ENCODE data around the gene C9orf43. TPM values are rescaled to one million over a fixed set of nuclear protein-coding genes. Genes with fewer than 3 reads are reported as not detected.

Gene C9orf43
- total RNA-seq, 4 donors from 2014 or later = 0.54 to 2.5 (median 1.7) TPM; not detected in 1

- peaks cover 0 to 25% of the 10 kb centered on the region in 2 donors for H3K36me3 ChIP-seq
- H3K9me3 ChIP-seq = no peaks in the 10 kb centered on the region
- TF ChIP-seq POLR2AphosphoS5 (IDR thresholded peaks at IDR 0.05) (no peak), POLR2A (IDR thresholded peaks at IDR 0.05) (no peak), EP300 (IDR thresholded peaks at IDR 0.05) (no peak), CTCF (IDR thresholded peaks at IDR 0.05) (no peak)
- H3K4me1 ChIP-seq = peaks cover 2 to 35% (median 4%) of the 10 kb centered on the region in 3 donors
- peak overlapping the region; percentile 93 to 97 (median 94) for H3K27ac ChIP-seq
- WGBS, 2 donors (ENCODE audit: low coverage in 1 of 2) = no CpG with 5 or more reads among the region's 20 CpGs
- no peak for ATAC-seq
- no peaks in the 10 kb centered on the region for H3K27me3 ChIP-seq
- H3K4me3 ChIP-seq = peak overlapping the region; percentile 73 to 79
Measured at GRCh38 chr9:113409883-113410206, 702 bp upstream of the C9orf43 start.

DNA sequence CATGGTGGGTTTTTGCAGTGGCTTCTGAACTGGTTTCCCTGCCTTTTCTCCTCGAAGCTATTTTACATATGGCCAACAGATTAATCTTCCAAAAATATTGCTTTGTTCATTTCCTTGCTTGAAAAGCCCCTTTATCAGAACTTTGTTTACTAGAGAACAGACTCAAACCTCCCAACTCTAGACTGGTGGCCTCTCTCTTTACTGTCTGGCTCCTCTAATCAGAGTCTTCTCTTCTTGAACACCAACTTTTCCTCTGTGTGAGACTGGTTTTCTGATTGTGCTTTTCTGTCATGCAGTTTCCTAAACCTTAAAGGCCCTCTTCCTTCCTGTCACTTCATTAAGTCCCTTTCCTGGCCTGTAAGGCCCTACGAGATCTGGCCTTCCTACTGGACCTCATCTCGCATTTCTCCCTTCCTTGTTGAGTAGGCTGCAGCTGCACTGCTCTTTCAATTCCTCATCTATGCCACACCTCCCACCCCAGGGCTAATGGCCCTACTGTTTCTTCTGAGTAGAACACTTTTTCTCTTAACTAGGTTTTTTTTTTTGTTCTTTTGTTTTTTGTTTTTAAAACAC, 5.7 kb downstream of the C9orf43 start:
- Histone ChIP-seq H3K27me3 (no peaks in the 10 kb centered on the region), H3K36me3 (no peaks in the 10 kb centered on the region), H3K4me1 (peaks cover 0 to 6% (median 0%) of the 10 kb centered on the region in 3 donors), H3K9me3 (no peaks in the 10 kb centered on the region), H3K27ac (no peak overlapping the region), H3K4me3 (no peak overlapping the region)
- ATAC-seq = no peak
- 49 to 54% methylated on average over 3 of the region's 3 CpGs for WGBS, 2 donors (ENCODE audit: low coverage in 1 of 2)
- TF ChIP-seq POLR2A (IDR thresholded peaks at IDR 0.05) = no peak
- TF ChIP-seq POLR2AphosphoS5 (IDR thresholded peaks at IDR 0.05) = no peak
- no peak for TF ChIP-seq EP300 (IDR thresholded peaks at IDR 0.05)
- no peak for TF ChIP-seq CTCF (IDR thresholded peaks at IDR 0.05)

- Histone ChIP-seq H3K36me3 (no peaks in the 10 kb centered on the region), H3K27ac (no peak overlapping the region), H3K4me3 (no peak overlapping the region), H3K27me3 (no peaks in the 10 kb centered on the region), H3K9me3 (no peaks in the 10 kb centered on the region), H3K4me1 (no peaks in the 10 kb centered on the region)
- no peak for ATAC-seq
- TF ChIP-seq EP300 (IDR thresholded peaks at IDR 0.05) (no peak), CTCF (IDR thresholded peaks at IDR 0.05) (no peak), POLR2AphosphoS5 (IDR thresholded peaks at IDR 0.05) (no peak), POLR2A (IDR thresholded peaks at IDR 0.05) (no peak)
- WGBS, 2 donors (ENCODE audit: low coverage in 1 of 2) = 74 to 94% methylated on average over 2 to 3 of the region's 4 CpGs
Measured at GRCh38 chr9:113417370-113417769, 6.8 kb downstream of the C9orf43 start.

DNA sequence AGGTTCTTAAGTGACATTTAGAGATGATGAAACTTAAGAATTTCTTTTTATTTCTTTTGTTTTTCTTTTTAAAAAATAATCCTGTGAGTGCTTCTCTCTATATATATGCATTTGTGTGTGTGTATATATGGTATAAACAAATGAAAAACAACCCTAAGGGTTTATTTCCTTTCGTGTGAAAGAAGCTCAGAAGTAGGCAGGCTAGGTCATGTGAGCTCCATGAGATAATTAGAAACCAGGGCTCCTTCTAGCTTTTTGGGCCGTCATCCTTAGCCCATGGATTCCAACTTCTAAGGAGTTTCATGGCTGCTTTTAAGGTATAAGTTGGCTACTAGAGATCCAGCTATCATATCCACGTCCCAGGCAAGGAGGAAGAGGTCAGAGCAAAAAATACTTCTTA, 11.2 kb downstream of the C9orf43 start:
- TF ChIP-seq POLR2AphosphoS5 (IDR thresholded peaks at IDR 0.05) (no peak), CTCF (IDR thresholded peaks at IDR 0.05) (no peak), POLR2A (IDR thresholded peaks at IDR 0.05) (no peak), EP300 (IDR thresholded peaks at IDR 0.05) (no peak)
- 50 to 87% methylated on average over 3 of the region's 3 CpGs for WGBS, 2 donors (ENCODE audit: low coverage in 1 of 2)
- Histone ChIP-seq H3K4me3 (no peak overlapping the region), H3K36me3 (no peaks in the 10 kb centered on the region), H3K27me3 (no peaks in the 10 kb centered on the region), H3K4me1 (no peaks in the 10 kb centered on the region), H3K27ac (no peak overlapping the region), H3K9me3 (no peaks in the 10 kb centered on the region)
- ATAC-seq = no peak

- TF ChIP-seq POLR2AphosphoS5 (IDR thresholded peaks at IDR 0.05) (no peak), CTCF (IDR thresholded peaks at IDR 0.05) (no peak), POLR2A (IDR thresholded peaks at IDR 0.05) (no peak), EP300 (IDR thresholded peaks at IDR 0.05) (no peak)
- no peaks in the 10 kb centered on the region for H3K27me3 ChIP-seq
- ATAC-seq = no peak
- no peaks in the 10 kb centered on the region for H3K36me3 ChIP-seq
- 22 to 31% methylated on average over 2 of the region's 2 CpGs for WGBS, 2 donors (ENCODE audit: low coverage in 1 of 2)
- no peaks in the 10 kb centered on the region for H3K4me1 ChIP-seq
- no peak overlapping the region for H3K27ac ChIP-seq
- H3K9me3 ChIP-seq = no peaks in the 10 kb centered on the region
- no peak overlapping the region for H3K4me3 ChIP-seq
Measured at GRCh38 chr9:113425072-113425471, 14.5 kb downstream of the C9orf43 start.

Measured in gastroesophageal sphincter (tissue), 4 donors.